ENCODE measurements around the gene TTC14. TPM values are rescaled to one million over a fixed set of nuclear protein-coding genes. Genes with fewer than 3 reads are reported as not detected.
"Not testable (repeated sequence)": the region's sequence is repeated elsewhere in the genome, so short reads cannot be mapped to it uniquely, and the experiment has no call there.

Gene TTC14
- total RNA-seq, 2 experiments from 2014 or later, result 38.0 to 41.2 TPM

DNA sequence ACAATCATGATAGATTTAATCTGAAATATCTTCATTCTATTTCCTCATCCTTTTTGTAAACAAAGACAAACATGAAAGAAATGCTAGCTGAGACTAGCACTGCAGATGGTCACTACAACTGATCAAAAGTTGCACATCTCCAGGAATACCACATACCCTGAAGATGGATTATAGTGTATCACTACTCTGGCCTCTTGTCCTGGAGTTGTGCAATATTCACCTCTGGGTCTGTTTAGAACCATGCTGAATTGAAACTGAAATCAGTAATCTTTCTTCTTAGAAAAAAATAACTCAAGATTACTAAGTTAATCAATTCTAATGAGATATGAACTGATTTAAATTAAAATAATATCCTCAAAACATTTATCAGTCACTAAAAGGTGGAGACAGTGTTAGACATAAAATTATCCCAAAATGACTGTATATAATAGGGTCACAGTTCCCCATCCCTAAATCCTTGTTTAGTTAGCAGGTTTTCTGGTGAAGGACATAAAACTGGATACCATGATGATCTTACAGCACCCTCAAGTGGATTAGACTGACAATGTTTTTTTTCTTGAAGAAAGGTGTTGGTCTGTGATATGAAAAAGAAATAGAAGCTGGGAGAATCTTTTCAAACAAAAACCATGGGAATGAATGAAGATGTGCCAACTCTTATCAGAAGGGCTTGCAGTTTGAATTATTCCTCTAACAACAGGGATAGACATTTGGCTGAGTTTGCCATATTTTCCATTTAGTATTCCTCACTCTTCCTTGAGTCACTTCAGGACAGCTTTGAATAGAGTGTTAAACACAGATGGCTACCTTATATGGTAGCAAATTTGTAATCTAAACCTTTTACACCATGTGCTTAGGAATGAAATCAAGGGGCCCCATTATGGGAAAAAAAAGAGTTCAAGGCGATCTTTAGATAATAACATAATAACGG lies 7.1 kb upstream of the TTC14 start:
- DNase-seq (no peak), ATAC-seq (no peak)
- POLR2A ChIA-PET, result no interaction called here
- intact Hi-C loops (cut with DNase I, micrococcal nuclease), result loop anchor here (1.0 to 10.0 kb wide), 4 partner anchors 666 to 840 kb away; no protein-coding TSS in a partner anchor
- Mint-ChIP-seq H3K36me3 (ENCODE audit: low read depth) (no peaks in the 10 kb centered on the region), H3K4me1 (no peaks in the 10 kb centered on the region), H3K4me3 (no peak overlapping the region), H3K27ac (no peak overlapping the region), H3K27me3 (peaks cover 25% of the 10 kb centered on the region), H3K9me3 (ENCODE audit: low read depth) (no peaks in the 10 kb centered on the region)
- CTCF ChIA-PET, result interaction anchor here (1.0 kb wide), 1 partner anchor 666 kb away, joined by 5 read pairs; no protein-coding TSS in a partner anchor

DNA sequence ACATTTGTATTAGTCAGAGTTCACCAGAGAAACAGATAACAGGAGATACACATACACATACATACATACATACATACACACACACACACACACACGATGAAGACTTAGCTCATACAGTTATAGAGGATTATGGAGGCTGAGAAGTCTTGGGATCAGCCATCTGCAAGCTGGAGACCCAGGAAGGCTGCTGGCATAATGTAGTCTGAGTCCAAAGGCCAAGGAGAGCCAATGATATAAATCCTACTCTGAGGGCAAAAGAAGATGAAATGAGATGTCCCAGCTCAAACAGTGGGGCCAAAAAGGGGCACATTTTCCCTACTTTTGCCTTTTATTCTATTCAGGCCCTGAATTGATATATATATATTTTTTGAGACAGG lies 6.4 kb upstream of the TTC14 start:
- Mint-ChIP-seq H3K27me3 (peaks cover 25% of the 10 kb centered on the region), H3K4me3 (no peak overlapping the region), H3K9me3 (ENCODE audit: low read depth) (no peaks in the 10 kb centered on the region), H3K4me1 (no peaks in the 10 kb centered on the region), H3K36me3 (ENCODE audit: low read depth) (no peaks in the 10 kb centered on the region), H3K27ac (no peak overlapping the region)
- CTCF ChIA-PET, result interaction anchor here (1.0 kb wide), 1 partner anchor 667 kb away, joined by 5 read pairs; no protein-coding TSS in a partner anchor
- ATAC-seq (no peak), DNase-seq (no peak)
- intact Hi-C loops (cut with DNase I, micrococcal nuclease), result loop anchor here (1.0 to 10.0 kb wide), 4 partner anchors 666 to 841 kb away; no protein-coding TSS in a partner anchor
- POLR2A ChIA-PET, result interaction anchor here (0.6 kb wide), 1 partner anchor 1144 kb away, joined by 5 read pairs; the partner anchor contains the start of gene GNB4

GRCh38 chr3:180600473-180600872 lies 1.5 kb upstream of the TTC14 start:
- DNase-seq, result no peak
- intact Hi-C loops (cut with DNase I, micrococcal nuclease), result loop anchor here (5.0 to 10.0 kb wide), 3 partner anchors 312 to 1038 kb away; partner anchors contain the start of genes ACTL6A (in 2 of the 2), DNAJC19 (in 1 of the 2) and FXR1 (in 1 of the 2)
- Mint-ChIP-seq H3K9me3 (ENCODE audit: low read depth) (peaks cover 2% of the 10 kb centered on the region), H3K36me3 (ENCODE audit: low read depth) (peaks cover 29% of the 10 kb centered on the region), H3K4me3 (peak overlapping the region; percentile 98), H3K4me1 (peaks cover 17% of the 10 kb centered on the region), H3K27ac (peak overlapping the region; percentile 98), H3K27me3 (peaks cover 11% of the 10 kb centered on the region)
- ATAC-seq, result no peak
- CTCF ChIA-PET, result interaction anchor here (1.1 to 1.9 kb wide), 2 partner anchors 10 to 789 kb away, joined by 4 to 8 read pairs; no protein-coding TSS in a partner anchor
- POLR2A ChIA-PET, result no interaction called here

- Mint-ChIP-seq H3K4me3 (no peak overlapping the region), H3K9me3 (ENCODE audit: low read depth) (no peaks in the 10 kb centered on the region), H3K27me3 (no peaks in the 10 kb centered on the region), H3K4me1 (peaks cover 2% of the 10 kb centered on the region), H3K27ac (no peak overlapping the region), H3K36me3 (ENCODE audit: low read depth) (peaks cover 41% of the 10 kb centered on the region)
- intact Hi-C loops (cut with DNase I, micrococcal nuclease), result no loop called here
- ChIA-PET CTCF (interaction anchor here (2.5 kb wide), 1 partner anchor 10 kb away, joined by 8 read pairs; the partner anchor contains the start of gene TTC14), POLR2A (no interaction called here)
- ATAC-seq (no peak), DNase-seq (no peak)
These were observed 9.0 kb downstream of the TTC14 start for GRCh38 chr3:180611006-180611405.

- H3K36me3 Mint-ChIP-seq (ENCODE audit: low read depth), result peaks cover 40% of the 10 kb centered on the region
- CTCF ChIA-PET, result no interaction called here
- no peaks in the 10 kb centered on the region for H3K27me3 Mint-ChIP-seq
- no peaks in the 10 kb centered on the region for H3K9me3 Mint-ChIP-seq (ENCODE audit: low read depth)
- DNase-seq (no peak), ATAC-seq (no peak)
- H3K27ac Mint-ChIP-seq, result no peak overlapping the region
- H3K4me3 Mint-ChIP-seq, result no peak overlapping the region
- intact Hi-C loops (cut with DNase I, micrococcal nuclease), result no loop called here
- POLR2A ChIA-PET, result interaction anchor here (1.2 kb wide), 1 partner anchor 10 kb away, joined by 7 read pairs; the partner anchor contains the start of gene TTC14
- peaks cover 2% of the 10 kb centered on the region for H3K4me1 Mint-ChIP-seq
These were observed 10.4 kb downstream of the TTC14 start for GRCh38 chr3:180612364-180612763.

- Mint-ChIP-seq H3K4me3 (no peak overlapping the region), H3K27ac (peak overlapping the region; percentile 13), H3K9me3 (ENCODE audit: low read depth) (no peaks in the 10 kb centered on the region), H3K27me3 (no peaks in the 10 kb centered on the region), H3K36me3 (ENCODE audit: low read depth) (peaks cover 35% of the 10 kb centered on the region), H3K4me1 (peaks cover 2% of the 10 kb centered on the region)
- DNase-seq (no peak), ATAC-seq (no peak)
- intact Hi-C loops (cut with DNase I, micrococcal nuclease), result no loop called here
- CTCF ChIA-PET, result interaction anchor here (1.1 kb wide), 1 partner anchor 22 kb away, joined by 4 read pairs; no protein-coding TSS in a partner anchor
- POLR2A ChIA-PET, result interaction anchor here (2.2 kb wide), 1 partner anchor 14 kb away, joined by 8 read pairs; the partner anchor contains the start of gene TTC14
These were observed 14.0 kb downstream of the TTC14 start for GRCh38 chr3:180615954-180616353.

- Mint-ChIP-seq H3K4me3 (no peak overlapping the region), H3K27me3 (no peaks in the 10 kb centered on the region), H3K36me3 (ENCODE audit: low read depth) (peaks cover 33% of the 10 kb centered on the region), H3K9me3 (ENCODE audit: low read depth) (no peaks in the 10 kb centered on the region), H3K27ac (no peak overlapping the region), H3K4me1 (peaks cover 2% of the 10 kb centered on the region)
- CTCF ChIA-PET, result no interaction called here
- POLR2A ChIA-PET, result interaction anchor here (2.2 kb wide), 1 partner anchor 15 kb away, joined by 8 read pairs; the partner anchor contains the start of gene TTC14
- ATAC-seq, result no peak
- no peak for DNase-seq
- intact Hi-C loops (cut with DNase I, micrococcal nuclease), result no loop called here
These were observed 15.1 kb downstream of the TTC14 start for GRCh38 chr3:180617049-180617448.

GRCh38 chr3:180618563-180618962 lies 16.6 kb downstream of the TTC14 start:
- ATAC-seq; H3K9me3 Mint-ChIP-seq (ENCODE audit: low read depth); POLR2A ChIA-PET; CTCF ChIA-PET; H3K27ac Mint-ChIP-seq; H3K4me1 Mint-ChIP-seq; H3K27me3 Mint-ChIP-seq; intact Hi-C loops (cut with DNase I, micrococcal nuclease); DNase-seq; H3K4me3 Mint-ChIP-seq: not testable (repeated sequence)
- peaks cover 34% of the 10 kb centered on the region for H3K36me3 Mint-ChIP-seq (ENCODE audit: low read depth)

GRCh38 chr3:180619723-180620122 lies 17.8 kb downstream of the TTC14 start:
- Mint-ChIP-seq H3K36me3 (ENCODE audit: low read depth) (peaks cover 45% of the 10 kb centered on the region), H3K27ac (no peak overlapping the region), H3K27me3 (no peaks in the 10 kb centered on the region), H3K9me3 (ENCODE audit: low read depth) (peaks cover 5% of the 10 kb centered on the region), H3K4me3 (no peak overlapping the region), H3K4me1 (peaks cover 16% of the 10 kb centered on the region)
- POLR2A ChIA-PET, result no interaction called here
- no peak for ATAC-seq
- intact Hi-C loops (cut with DNase I, micrococcal nuclease), result no loop called here
- no peak for DNase-seq
- CTCF ChIA-PET, result no interaction called here

DNA sequence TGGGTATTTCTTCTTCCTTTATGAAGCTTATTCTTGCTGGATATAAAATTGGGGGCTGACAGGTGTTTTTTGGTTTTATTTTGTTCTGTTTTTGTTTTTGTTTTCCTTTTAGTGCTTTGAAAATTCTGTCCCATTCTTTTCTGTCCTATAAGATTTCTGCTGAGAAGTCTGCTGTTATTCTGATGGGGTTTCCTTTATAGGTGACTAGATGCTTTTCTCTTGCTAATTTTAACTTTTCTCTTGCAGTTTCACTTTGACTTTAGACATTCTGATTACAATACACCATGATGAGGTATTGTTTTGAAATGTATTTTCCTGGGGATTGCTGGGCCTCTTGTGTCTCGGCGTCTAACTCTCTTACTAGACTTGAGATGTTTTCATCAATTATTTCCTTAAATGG lies 22.8 kb downstream of the TTC14 start:
- ATAC-seq (peak; percentile 86), DNase-seq (no peak)
- POLR2A ChIA-PET, result no interaction called here
- Mint-ChIP-seq H3K27me3 (no peaks in the 10 kb centered on the region), H3K4me3 (no peak overlapping the region), H3K9me3 (ENCODE audit: low read depth) (peaks cover 7% of the 10 kb centered on the region), H3K36me3 (ENCODE audit: low read depth) (peaks cover 56% of the 10 kb centered on the region), H3K4me1 (peaks cover 35% of the 10 kb centered on the region), H3K27ac (peak overlapping the region; percentile 80)
- intact Hi-C loops (cut with DNase I, micrococcal nuclease), result loop anchor here in 1 of 2 experiments (1.0 kb wide), 1 partner anchor 22 kb away; the partner anchor contains the start of gene TTC14
- CTCF ChIA-PET, result no interaction called here

DNA sequence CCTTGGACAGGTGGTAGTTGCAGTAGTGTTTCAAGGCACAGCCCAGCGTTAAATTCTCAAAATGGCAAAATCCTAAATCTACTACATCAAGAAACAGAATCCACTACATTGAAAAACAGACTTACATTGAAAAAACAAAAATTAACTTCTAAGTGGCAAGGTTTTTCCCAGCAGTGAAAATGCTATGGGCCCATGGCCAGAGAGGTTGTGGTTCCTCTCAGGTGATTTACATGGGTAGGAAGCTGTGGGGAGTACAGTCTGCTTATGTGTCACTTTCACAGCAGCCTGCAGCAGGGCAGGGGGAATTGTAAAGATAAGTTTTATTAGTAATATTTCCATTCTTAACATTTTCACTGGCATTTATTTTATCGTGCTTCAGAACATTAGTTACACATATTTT lies 24.9 kb downstream of the TTC14 start:
- intact Hi-C loops (cut with DNase I, micrococcal nuclease), result no loop called here
- DNase-seq, result no peak
- H3K4me1 Mint-ChIP-seq, result peaks cover 48% of the 10 kb centered on the region
- peaks cover 7% of the 10 kb centered on the region for H3K9me3 Mint-ChIP-seq (ENCODE audit: low read depth)
- H3K27me3 Mint-ChIP-seq, result no peaks in the 10 kb centered on the region
- ATAC-seq, result no peak
- no peak overlapping the region for H3K4me3 Mint-ChIP-seq
- POLR2A ChIA-PET, result no interaction called here
- CTCF ChIA-PET, result no interaction called here
- peaks cover 50% of the 10 kb centered on the region for H3K36me3 Mint-ChIP-seq (ENCODE audit: low read depth)
- no peak overlapping the region for H3K27ac Mint-ChIP-seq
